HG03135 (cell line): Measurements from ENCODE around the gene AKT3.

ENCODE experiments used
- ATAC-seq: cut with Tn5 transposase; IDR thresholded peaks from one replicate; pipeline ENCODE4 v1.9.1; 2021; ENCODE audit warnings: mild to moderate bottlenecking, moderate library complexity; ENCODE audit not compliant: unreplicated experiment

The AKT3 gene

DNA sequence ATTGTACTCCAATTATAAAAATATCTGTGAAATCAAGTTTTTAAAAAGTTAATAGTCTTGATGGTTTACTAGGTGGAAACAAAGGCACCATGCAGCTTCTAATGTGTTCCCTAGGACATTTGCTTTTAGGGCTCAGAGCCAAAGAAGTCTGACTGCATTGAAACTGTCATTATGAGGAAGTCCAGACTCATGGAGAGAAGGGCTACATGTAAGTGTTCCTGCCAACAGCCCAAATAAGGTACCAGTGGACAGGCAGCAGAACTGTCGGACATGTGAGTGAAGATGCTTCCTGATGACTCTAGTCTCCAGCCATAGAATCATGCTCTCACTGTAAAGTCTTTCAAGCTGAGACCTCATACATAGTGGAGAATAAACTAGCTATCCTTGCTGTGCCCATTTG is 287.6 kb downstream of the AKT3 start:
- ATAC-seq, result no peak

DNA sequence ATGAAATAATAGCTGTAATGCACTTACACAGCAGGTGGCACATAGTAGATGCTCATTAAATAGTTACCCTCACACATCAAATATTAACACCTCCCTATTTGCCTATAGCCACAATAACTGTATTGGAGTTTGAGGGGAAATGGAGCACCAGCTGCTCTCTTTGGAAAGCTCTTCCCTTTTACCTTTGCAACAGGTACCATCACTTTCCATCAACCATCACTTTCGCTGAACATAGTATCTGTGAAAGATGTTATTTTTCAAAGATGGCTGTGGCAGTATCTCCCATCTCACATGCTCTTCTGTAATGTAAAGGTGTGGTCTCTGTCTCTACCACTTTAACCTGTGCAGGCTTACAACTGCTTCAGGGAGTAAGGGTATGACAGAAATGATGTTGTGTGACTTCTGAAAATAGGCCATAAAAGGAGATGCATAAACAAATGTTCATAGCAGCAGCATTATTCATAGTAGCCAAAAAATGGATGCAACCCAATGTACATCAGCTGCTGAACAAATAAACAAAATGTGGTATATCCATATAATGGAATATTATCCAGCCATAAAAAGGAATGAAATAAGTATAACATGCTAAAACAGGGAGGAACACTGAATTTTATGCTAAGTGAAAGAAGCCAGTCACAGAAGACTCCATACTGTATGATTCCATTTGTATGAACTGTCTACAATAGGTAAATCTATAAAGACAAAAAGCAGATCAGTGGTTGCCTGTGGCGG is 288.3 kb downstream of the AKT3 start:
- ATAC-seq, result no peak

DNA sequence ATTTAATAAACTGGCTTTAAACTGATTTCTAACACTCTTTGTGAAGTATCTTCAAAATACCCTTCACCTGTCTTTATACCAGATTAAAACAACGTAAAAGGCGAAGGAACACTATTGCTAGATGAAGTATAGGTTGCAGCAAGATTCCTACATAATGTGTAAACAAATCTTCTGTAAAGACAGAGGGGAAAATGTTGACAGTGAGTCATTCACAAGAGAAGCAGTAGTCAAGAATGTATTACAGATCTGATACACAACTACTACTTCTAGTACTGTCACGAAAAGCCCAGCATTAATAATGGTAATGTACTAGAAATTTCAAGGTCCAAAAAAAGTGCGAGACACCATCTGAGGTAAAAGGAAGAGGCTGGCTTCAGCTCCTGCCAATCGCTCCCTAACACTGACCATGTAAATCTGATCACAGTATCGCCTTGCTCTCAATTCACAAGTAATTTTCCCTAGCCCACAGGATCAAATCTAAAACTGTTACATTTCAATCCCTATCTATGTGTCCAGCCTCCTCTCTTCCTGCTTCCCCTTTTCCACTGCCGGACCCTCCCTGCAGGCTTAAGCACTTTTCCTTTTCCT is 290.4 kb downstream of the AKT3 start:
- no peak for ATAC-seq

DNA sequence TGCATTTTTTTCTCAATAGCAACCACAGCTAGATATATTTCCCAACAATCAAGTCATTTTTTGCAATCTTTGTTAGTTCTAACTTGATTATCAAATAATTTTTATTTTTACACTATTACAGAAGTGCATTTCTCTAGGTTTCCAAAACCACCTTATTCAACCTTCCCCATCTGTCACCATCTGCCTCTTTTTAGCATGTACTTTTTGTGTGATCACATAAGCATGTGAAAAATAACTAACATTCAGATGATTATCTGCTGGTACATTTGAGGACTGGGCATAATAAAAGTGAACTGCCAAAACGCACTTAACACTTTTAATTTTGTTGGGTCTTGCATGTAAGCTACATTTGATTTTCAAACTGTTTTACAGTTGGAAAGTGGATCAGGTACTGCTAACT is 291.5 kb downstream of the AKT3 start:
- ATAC-seq, result no peak

DNA sequence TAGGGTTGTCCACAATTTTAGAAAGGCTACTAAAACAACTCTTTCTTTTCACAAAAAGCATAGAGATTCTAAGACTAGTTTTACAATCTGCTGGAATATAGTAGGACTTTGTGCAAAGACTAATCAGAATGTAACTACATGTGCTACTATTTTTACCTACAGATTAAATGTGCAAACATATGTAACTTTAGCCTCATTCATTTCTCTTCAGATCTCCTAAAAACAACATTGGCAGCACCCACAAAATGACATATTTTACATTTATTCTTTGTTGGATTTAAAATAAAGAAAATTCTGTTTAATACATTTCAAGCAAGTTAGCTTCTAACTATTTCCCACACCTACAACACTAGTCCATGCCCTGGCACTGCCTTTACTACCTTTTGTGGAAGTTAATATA is 292.2 kb downstream of the AKT3 start:
- ATAC-seq, result no peak

DNA sequence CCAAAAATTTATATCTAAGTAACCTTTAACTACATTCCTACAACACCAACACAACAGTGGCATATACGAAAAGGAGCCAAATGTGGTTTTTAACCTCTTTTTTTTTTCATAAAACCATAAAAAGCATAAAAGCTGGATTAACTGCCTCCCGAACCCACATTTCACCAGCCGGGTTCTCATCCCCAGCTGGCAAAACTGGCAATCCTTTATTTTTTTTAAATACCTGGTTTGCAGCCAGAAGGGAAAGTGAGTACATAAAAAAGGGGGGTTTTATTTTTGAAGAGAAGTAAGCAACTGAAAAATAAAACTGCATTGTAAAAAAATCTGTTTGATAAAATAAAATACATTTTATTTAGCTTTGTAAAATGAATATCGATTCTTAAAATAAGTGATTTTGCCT is 295.4 kb downstream of the AKT3 start:
- ATAC-seq, result no peak

DNA sequence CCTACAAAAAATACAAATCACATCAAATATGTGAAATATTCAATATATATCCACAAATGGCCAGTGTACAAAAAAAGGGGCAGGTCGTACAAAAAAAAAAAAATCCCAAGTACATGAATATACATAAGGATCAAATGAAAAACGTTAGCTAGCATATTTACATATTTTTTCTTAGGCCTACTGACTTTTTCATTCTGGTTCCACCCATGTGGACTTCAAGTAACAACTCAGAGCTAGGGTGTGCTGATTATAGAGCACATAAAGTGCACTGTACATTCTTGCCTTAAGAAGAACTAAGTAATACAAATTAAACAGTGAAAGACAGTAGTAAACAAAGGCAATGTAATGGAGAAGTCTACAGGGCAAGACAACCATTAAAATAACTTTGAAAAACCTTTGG is 297.0 kb downstream of the AKT3 start:
- no peak for ATAC-seq

DNA sequence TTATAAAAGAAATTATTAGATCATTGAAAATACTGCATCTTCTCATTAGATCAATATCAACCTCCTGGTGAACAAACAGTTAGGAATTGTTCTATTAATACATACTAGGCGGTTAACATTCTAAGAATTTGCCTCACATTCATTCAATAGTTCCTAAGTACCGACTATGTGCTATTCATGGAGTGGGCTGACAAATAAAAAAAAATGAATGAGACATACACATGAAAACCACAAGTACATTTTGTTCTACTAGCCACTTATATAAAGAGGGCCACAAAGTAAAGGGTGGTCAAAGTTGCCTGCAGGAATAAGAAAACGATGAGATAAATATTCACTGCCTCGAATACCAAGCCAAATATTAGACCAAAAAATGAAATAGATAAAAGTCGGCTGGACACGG is 299.8 kb downstream of the AKT3 start:
- no peak for ATAC-seq

DNA sequence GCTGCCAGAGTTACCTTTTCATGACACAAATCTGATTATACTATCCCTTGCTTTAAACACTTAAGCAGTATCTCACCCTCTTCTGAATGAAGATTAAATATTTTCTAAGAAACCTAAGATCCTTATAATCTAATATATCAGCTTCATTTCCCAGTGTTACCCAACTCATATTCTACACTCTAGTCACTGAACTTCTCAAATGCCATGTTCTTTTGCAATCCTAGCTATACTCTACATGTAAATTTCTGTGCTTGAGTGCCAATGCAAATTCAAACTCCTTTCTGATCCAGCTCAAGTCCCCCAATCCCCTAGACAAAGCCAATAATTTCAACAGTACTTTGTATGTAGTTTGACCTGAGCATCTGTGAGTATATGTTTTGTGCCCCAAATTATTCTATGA is 300.3 kb downstream of the AKT3 start:
- ATAC-seq, result no peak

DNA sequence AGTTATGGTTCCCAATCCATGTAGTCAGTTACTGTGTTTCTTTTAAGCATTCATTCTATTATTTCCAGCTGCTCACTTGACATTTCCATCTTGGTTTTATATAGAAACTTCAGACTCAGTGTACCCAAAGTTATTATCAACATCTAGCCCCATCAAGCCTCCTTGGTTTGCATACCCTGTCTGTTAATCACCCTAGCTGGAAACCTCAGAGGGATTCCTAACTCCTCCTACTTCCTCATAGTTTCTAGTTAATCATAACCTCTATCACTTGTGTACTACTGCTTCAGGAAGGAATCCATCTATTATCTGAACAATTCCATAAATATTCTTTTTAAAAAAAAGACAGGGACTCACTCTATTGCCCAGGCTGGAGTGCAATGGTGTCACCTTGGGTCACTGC is 300.9 kb downstream of the AKT3 start:
- no peak for ATAC-seq

DNA sequence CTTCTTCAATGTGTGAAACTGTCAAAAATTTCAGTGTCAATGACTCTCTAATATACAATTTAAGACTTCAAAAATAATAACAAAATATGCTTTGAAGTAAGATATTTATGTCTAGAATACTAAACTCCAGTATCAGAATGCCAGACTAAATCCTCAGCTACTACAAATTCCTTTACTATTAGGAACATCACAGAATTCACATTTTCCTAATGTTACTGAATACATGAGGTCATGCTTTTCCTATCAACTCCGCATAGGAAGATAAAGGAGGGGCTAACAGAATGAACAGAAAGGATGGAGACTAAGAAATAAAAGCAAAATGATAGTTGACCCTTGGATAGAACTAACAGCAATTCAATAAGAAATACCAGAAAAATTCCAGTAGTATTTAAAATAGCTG is 301.5 kb downstream of the AKT3 start:
- ATAC-seq, result no peak

DNA sequence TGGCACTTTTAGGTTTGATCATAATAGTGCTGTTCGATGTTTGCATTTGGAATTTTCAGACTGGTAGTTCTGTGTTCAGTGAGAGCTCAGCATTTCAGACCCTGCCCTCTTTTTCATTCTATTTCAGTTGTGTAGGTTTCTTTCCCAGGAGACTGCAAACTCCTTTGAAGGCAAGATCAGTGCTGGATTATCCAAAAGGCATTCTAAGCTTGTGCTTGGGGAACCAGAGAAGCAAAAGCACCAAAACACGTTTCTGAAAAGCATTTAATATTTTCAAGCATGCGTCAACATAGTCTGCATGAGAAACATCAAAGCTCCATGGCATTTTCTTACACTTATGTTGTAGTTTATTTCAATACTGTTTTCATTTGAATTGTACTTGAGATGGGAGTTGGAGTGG is 302.2 kb downstream of the AKT3 start:
- ATAC-seq, result no peak

DNA sequence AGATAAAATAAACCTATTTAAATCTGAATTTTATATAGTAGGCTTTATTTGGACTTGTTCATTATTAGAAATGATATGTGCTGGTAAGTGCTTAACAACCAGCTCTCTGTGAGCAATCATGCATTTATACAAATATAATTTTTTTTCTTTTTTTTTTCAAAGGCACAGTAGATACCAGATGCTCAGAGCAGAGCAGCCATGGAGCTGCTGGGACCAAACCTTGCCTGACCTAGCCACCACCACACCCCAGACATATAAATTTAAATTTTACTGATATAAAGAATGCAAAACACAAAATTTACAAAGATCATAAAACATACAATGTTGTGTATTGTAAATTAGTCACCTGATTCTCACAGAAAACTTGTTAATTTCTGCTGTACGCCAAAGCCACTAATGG is 303.6 kb downstream of the AKT3 start:
- ATAC-seq, result no peak

DNA sequence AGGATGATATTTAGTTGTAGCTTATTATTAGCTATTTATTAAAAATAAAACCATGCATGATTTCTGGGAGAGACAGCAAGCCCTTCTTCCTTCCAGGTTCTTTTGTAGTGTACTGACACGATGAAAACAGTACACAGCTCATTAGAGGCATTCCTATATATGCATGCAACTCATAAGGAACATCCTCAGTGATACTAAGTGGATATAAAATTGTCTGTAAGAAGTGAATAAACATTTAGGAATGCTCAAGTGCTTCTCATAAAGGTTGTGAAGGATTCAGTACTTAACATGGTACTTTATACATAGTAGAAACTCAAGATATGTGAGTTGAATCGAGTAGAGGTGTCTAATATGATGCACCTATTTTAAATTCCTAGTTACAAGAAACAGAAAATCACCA is 306.5 kb downstream of the AKT3 start:
- ATAC-seq, result no peak

DNA sequence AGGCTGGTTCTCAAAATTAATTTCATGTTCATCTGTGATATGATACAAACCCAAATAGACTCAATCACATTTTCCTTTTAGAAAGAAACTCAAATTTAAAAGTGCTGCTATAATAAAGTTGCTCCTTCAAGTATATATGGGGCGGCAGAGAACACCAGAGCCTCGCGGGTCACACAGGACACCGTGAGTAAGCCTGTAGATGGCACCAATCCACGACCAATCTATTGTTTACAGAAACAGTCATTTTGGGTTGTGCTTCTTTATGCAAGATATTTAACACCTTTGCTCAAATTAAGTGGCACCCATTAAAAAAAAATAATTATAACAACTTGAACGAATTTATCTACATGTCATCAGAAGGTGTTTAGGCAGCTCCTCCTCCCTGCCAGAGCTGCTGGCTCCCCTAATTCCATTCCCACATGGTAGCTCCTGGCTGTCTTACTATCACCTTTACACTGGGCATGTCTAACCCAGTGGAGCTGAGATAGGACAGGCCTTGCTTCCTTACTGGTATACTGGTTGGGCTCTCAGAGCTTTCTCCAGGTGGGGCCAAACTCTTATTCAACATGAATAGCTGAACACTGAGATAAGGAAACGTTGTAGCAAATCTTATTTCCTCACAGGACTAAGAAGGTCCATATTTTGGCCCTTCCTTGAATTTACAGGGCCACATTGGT is 307.2 kb downstream of the AKT3 start:
- no peak for ATAC-seq

DNA sequence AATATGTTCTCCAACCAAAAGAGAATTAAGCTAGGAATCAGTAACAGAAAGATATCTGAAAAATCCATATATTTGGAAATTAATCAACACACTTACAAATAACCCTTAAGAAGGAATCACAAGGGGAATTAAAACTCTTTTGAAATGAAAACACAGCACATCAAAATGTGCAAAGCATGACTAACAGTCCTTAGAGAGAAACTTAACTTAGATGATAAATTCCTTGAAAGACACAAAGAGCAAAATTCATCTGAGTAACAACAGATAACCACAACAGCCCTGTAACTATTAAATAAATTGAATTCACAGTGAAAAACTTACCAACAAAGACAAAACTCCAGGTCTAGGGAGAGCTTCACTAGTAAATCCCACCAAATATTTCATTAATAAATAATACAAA is 310.4 kb downstream of the AKT3 start:
- no peak for ATAC-seq

DNA sequence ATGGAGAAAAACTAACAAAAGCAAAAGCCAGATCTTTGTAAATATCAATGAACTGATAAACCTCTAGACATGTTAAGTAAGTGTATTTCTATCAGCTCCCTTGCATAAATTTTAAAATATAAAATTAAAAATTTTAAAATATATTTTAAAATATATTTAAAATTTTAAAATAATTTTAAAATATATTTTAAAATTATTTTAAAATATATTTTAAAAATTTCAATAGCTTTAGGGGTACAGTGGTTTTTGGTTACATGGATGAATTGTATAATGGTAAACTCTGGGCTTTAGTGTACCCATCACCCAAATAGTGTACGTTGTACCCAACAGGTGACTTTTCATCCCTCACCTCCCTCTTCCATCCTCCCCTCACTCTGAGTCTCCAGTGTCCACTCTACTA is 315.0 kb downstream of the AKT3 start:
- no peak for ATAC-seq

DNA sequence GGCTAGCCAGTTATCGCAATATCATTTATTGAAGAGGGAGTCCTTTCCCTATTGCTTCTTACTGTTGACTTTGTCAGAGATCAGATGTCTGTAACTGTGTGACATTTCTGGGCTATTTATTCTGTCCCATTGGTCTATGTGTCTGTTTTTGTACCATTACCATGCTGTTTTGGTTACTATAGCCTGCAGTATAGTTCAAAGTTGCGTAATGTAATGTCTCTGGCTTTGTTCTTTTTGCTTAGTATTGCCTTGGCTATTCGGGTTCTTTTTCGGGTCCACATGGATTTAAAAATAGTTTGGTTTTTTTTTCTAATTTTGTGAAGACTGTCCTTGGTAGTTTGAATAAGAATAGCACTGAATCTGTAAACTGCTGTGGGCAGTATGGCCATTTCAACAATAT is 320.5 kb downstream of the AKT3 start:
- ATAC-seq, result no peak

DNA sequence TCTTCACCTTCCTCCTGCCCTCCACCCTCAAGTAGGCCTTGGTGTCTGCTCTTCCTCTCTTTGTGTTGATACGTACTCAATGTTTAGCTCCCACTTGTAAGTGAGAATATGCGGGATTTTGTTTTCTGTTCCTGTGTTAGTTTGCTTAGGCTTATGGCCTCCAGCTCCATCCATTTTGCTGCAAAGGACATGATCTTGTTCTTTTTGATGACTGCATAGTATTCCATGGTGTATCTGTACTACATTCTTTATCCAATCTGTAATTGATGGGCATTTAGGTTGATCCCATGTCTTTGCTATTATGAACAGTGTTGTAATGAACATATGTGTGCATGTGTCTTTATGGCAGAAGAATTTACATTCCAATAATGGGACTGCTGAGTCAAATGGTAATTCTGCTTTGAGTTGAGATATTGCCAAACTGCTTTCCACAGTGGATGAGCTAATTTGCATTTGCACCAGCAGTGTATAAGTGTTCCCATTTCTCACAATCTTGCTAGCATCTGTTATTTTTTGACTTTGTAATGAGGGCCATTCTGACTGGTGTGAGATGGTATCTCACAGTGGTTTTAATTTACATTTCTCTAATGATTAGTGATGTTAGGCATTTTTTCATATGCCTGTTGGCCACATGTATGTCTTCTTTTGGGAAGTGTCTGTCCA is 321.5 kb downstream of the AKT3 start:
- no peak for ATAC-seq

DNA sequence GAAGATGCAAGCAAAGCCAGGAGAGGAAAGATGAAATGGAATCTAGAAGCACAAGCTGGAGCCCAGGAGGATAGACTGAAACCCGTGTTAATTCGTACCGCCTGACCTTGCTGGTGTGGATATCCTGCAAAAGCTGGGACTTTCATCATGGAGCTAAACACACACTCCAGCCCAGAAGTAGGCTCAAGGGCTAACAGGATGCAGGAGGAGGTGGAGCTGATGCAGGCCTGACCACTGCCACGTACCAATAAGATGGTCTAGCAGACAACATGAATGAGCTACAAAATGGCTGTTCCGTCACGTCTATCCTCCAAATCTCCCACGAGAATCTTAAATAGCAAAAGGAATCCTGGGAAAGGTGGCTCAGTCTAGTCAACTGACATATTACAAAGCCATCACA is 323.9 kb downstream of the AKT3 start:
- ATAC-seq, result no peak

DNA sequence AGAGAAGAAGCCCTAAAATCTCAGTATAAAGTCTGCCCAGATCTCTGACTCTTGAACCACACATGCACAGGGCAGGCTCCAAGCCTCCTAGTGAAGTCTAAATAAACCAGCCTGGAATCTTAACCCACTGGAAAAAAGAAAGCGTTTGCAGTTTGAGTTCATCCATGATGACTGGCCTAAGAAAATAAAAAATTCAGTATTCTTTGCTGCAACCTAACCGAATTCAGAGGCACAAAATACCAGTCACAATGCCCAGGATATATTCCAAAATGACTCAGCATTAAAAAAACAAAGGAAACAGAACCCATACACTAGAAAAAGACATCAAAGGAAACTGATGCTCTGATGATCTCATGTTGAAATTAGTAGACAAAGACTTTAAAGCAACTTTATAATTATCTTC is 325.0 kb downstream of the AKT3 start:
- no peak for ATAC-seq

DNA sequence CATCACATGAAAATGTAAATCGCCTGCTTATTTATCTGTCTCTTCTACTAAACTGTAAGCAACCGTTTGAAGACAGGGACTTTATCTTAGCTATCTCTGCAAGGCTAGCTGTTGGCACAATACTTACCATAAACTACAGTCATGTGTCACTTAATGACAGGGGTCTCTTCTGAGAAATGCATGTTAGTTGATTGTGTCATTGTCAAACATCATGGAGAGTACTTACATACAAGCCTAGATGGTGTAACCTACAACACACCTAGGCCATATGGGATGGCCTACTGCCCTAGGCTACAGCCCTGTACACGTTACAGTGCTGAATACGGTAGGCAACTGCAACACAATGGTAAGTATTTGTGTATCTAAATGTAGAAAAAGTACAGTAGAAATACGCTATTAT is 326.3 kb downstream of the AKT3 start:
- ATAC-seq, result no peak
